HUDEP-2 (cell line): Measurements from ENCODE around the gene CLASRP.

Experiments
- DNase-seq, 76 experiments: peaks; one replicate each; lab custom pipeline; 2025; ENCODE audit not compliant: unreplicated experiment in 76 of 76; lab: John Stamatoyannopoulos, UW

The CLASRP gene

DNA sequence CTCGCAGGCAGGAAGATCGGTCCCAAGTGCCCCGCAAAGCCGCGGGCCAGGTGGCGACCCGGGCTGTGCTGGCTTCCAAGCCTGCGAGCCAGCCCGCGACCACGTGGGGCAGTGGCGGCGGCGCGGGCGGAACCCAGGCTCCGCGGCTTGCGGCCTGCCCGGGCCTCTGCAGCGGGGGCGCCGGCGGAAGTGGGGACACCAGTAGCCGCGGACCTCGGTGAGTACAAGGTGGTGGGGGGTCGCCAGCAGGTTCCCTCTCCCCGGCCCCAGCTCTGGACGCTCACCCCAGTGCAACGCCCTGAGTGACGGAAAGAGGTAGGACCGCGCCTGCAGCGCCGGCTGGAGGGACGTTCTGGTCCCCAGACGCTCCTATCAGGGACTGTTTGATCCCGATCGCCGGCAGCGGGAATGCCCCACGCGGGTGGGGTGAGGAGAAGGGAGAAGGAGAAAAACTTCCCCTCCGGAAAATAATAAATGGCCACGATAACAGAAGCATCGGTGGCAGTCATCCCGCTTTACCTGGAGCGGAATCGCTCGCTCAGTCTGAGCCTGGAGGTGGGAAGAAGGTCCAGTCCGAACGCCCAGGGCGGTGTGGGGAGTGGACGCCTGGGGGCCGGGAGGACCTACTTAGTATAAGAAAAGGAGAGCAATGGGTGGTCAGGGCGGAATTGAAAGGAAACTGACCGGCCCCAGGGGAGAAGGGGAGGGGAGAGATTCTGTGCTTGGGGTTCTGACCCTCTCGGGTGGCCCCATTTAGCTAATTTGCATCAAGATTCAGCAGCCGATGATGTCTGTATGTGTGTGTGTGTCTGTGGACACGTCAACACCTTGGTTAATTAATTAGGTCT is 40.4 kb downstream of the CLASRP start, which contains the start of gene GEMIN7:
Gene GEMIN7 (plus strand): TSS at position 198 of the 848 bp plus-strand sequence. CDS start 10,855 bp downstream, outside the sequence.
- DNase-seq, result peak in 71 of 76 experiments; percentile 19 to 97 (median 77)

GRCh38 chr19:45079911-45080370 is 41.1 kb downstream of the CLASRP start:
- peak in 62 of 76 experiments; percentile 16 to 76 (median 44) for DNase-seq

- no peak for DNase-seq
Measured at GRCh38 chr19:45082170-45082569, 43.3 kb downstream of the CLASRP start.

DNA sequence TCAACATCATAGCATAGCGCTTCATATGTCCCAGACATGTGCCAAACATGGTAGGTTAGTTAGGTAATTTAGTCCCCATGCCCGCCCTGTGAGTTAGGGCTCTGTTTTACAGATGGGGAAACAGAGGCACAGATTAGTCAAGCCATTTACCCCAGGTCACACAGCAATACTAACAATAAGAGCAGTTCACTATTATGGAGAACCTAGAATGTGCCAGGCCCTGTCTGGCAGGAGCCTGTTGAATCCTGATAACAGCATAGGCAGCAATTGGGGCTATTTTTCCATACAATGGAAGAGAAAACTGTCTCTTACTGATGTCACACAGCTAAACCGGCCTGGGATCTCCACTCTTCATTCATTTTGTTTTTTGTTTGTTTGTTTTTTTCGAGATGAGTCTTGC is 47.6 kb downstream of the CLASRP start:
- DNase-seq, result peak in 5 of 76 experiments; percentile 19 to 37 (median 27)

DNA sequence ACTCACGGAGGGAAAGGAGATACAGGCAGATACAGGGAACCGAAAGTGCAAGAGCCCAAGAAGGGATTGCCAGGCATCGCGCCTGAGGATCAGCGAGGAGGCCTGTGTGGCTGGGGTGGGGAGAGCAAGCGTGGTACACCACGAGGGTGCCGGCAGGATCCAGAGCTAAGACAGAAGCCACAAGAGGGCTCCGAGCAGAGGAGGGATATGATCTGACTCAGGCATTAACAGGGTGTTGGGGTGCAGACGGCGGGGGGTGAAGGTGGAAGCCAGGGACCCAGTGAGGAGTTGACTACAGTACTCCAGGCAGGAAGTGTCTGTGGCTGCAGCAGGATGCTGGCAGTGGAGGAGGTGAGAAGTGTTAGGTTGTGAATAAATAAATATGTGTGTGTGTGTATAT is 48.7 kb downstream of the CLASRP start:
- DNase-seq, result no peak

- no peak for DNase-seq
Measured at GRCh38 chr19:45090034-45090433, 51.2 kb downstream of the CLASRP start.

GRCh38 chr19:45090606-45091005 is 51.8 kb downstream of the CLASRP start:
- no peak for DNase-seq

- peak; percentile 58 to 100 (median 98) for DNase-seq
Measured at GRCh38 chr19:45091031-45091923, 52.4 kb downstream of the CLASRP start.

DNA sequence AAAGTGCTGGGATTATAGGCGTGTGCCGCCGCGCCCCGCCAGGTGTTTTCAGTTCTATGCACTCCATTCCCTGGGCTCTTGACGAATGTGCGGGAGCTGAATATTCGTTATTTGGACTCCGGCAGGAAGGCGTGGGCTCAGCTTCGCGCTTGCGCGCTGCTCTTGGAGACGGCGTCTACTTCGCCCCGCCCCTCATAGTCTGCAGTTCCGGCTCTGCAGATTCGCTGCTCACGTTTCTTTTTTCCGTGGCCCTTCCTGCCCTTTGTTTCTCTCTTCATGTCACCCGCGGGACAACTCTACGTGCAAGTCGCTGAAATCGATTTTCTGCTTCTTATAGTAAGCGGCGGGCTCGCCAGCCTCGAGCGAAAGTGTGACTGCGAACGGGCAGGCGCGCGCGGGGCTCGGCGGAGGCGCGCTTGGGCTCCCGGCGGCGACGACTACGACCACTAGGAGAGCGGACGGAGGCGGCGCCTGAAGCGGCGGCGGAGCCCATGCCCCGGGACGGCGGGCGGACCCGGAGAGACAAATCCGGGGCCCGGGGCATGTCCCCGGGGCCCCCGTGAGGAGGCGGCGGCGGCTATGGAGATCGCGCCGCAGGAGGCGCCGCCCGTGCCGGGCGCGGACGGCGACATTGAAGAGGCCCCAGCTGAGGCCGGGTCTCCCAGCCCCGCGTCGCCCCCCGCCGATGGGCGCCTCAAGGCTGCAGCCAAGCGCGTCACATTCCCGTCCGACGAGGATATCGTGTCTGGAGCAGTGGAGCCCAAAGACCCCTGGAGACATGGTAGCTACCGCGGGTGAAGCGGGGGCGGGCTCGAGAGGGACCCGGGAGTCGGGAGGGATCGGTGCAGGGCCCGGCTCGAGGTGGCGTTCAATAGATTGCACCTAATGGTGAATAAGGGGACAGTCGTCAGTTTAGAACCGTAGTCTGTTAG is 54.2 kb downstream of the CLASRP start, which contains the start of gene PPP1R37:
Gene PPP1R37 (plus strand): TSS at position 433 of the 932 bp plus-strand sequence. CDS start 147 bp downstream, at position 580.
- peak in 75 of 76 experiments; percentile 68 to 97 (median 92) for DNase-seq

- no peak for DNase-seq
Measured at GRCh38 chr19:45094137-45094536, 55.3 kb downstream of the CLASRP start.

DNA sequence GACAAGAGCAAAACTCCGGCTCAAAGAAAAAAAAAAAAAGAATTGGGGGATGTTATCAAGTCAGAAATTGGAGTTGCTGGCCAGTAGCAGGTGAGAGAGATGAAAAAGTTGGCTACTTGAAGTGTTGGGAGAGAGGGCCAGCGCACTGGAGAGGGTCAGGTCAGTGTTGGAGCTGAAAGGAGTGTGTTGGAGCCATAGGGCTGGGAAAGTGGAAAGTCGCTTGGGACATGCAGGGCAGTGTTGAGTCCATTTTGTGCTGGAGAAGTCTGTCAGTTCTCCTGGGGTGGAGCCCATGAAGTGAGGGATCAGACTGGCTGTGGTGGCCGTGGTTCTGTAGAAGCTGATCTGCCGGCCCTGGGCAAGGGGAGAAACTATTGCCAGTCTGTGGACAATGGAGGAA is 55.9 kb downstream of the CLASRP start:
- DNase-seq, result no peak

DNA sequence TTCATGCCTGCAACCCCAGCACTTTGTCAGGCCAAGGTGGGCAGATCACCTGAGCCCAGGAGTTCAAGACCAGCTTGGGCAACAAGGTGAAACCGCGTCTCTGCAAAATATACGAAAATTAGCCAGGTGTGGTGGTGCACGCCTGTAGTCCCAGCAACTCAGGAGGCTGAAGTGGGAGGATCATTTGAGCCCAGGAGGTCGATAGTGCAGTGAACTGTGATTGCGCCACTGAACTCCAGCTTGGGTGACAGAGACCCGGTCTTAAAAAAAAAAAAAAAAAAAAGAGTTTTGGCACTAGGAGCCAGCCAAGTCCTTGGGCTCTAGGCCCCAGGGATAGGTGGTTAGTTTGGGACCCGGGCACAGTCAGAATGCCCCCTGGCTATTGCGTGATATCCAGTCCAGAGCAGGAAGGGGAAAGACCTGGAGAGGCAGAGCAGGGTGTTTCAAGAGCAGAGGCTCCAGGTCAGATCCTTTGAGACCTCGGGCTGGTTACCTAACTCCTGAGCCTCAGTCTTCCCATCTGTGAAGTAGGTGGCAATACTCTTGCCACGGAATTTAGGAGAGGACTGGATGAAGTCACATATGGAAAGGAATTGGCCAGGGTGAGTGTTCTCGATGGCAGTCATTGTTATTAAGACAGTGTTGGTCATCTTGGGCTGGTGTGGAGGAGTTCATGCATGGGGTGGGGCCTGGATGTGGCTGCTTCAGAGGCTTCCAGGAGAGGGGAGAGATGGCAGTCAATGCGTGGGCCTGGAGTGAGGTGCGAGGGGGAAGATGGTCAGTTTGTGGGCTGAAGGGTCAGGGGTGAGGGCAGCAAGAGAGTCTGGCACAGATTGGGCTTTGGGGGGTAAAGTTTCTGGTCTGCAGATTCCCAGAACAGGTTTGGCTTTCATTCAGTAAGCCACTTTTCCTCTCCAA is 56.9 kb downstream of the CLASRP start:
- peak in 2 of 76 experiments; percentile 5 to 16 for DNase-seq

- DNase-seq, result no peak
Measured at GRCh38 chr19:45096700-45097099, 57.9 kb downstream of the CLASRP start.

GRCh38 chr19:45097450-45097775 is 58.6 kb downstream of the CLASRP start:
- no peak for DNase-seq

DNA sequence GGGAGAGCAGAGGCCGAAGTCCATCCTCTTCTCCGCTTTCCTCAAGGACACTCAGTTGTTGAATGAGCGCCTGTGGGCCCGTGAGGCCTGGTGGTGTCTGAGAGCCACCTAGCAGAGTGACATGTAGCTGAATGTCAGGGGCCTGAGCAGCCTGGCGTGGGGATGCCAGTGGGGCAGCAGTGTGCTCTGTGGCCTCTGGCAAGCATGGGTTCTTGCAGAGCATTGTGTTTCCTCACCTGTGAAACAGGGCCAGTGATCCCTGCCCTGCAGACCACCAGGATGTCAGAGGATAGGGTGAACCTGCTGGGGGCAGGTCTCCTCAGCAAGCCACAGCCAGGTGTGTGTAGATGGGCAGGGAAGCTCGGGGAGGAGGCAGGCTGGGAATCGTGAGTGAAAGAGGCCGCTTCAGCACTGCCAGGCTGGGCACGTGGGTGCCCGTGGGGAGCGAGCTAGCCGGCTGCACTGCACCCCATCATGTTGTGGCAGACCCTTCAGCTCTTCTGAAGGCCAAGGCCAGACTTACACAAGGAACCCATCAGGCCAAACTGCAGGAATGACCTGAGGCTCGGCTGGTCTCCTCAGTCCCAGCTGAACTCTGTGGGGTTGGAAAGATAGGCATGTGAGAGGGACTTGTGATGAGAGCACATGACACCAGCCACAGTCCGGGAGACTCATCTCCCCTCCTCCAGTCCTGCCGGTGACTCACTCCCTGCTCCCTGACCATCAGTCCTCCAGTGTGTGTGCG is 59.1 kb downstream of the CLASRP start:
- peak in 66 of 76 experiments; percentile 11 to 85 (median 64) for DNase-seq

DNA sequence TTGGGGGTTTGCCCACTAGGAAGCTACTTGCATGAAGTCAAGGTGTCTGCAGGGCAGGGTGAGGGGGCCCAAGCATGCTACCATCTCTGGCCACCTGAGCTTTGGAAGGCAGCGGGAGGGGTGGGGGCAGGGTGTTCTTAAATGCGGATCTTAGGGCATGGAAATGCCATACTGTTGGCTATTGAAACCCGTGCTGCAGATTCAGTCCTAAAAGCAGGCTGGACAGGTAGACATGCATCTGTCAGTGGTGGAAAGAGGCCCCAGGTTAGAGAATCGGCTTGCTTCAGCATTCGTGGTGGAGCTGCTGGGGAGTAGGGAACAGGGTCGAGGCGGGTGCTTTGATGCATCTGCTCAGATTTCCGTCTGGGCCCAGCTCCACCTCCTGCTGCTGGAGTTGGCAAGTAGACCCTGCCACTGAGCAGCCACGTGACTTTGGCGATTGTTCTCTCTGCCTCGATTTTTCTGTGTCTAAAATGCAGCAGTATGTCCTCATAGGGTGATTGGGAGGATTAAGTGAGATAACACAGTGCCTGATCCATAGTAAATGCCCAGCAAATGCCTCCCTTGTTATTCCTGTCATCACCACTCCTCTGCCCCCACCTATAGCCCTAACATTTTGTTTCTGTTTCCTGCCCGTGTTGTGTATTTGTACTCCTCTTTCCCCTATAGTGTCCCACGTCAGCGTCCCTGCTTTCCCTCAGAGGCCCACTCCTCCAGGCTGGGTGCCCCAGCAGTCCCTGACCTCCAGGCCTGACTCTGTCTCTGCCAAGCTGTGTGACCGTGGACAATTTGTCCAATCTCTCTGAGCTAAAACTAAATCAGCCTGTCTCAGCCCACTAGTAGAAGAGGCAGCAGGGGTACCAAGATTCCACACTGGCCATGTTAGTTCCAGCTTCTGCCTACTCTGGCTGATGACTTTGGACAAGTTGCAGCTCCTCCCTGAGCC is 59.9 kb downstream of the CLASRP start:
- DNase-seq, result no peak
